Activated B cell treated with CpG ODN at 0.5 μM for 24 hours (primary cell): Measurements from ENCODE around the gene IFT57. TPM values are rescaled to one million over a fixed set of nuclear protein-coding genes. Genes with fewer than 3 reads are reported as not detected.

Experiments
- ATAC-seq: fragments of 200-7000 bp; cut with Tn5 transposase; one replicate; pipeline ENCODE4 v1.10.0; 2021; ENCODE audit warnings: low read depth, mild to moderate bottlenecking, moderate library complexity
- CTCF ChIA-PET: fragments of 350-600 bp; sonication (Branson Sonifier 250); formaldehyde crosslinking; loops from one replicate; lab custom pipeline; 2021; ENCODE audit warnings: antibody characterized with exemption; lab: Charles Lee
- POLR2A ChIA-PET: fragments of 350-600 bp; sonication (Branson Sonifier 250); formaldehyde crosslinking; loops from one replicate; lab custom pipeline; 2021; ENCODE audit warnings: antibody characterized with exemption; lab: Charles Lee
- DNase-seq: peaks from one replicate; pipeline ENCODE4 v3.0.0; 2022
- H3K27ac Mint-ChIP-seq: one replicate; pipeline ENCODE4 v1.8.0; 2020; ENCODE audit warnings: mixed read lengths
- H3K27me3 Mint-ChIP-seq: one replicate; pipeline ENCODE4 v1.8.0; 2021; ENCODE audit warnings: mixed read lengths
- H3K36me3 Mint-ChIP-seq: one replicate; pipeline ENCODE4 v1.8.0; 2021; ENCODE audit warnings: low read depth, mixed read lengths
- H3K4me1 Mint-ChIP-seq: one replicate; pipeline ENCODE4 v1.8.0; 2021; ENCODE audit warnings: mixed read lengths
- H3K4me3 Mint-ChIP-seq: one replicate; pipeline ENCODE4 v1.8.0; 2020; ENCODE audit warnings: mild to moderate bottlenecking, mixed read lengths
- H3K9me3 Mint-ChIP-seq: one replicate; pipeline ENCODE4 v1.8.0; 2020; ENCODE audit warnings: mixed read lengths
- intact Hi-C: fragments of 100-400 bp; cut with micrococcal nuclease; formaldehyde crosslinking; loops from one replicate; pipeline ENCODE4 v1.15.1; 2024
- total RNA-seq: library from RNA; stranded (reverse); gene quantifications from 2 replicates; pipeline ENCODE4 v1.2.3, GENCODE V29; 2022
- TF ChIP-seq, protein P1 (sequence below): fragments of 200-600 bp; IDR thresholded peaks from one replicate; pipeline ENCODE4 v1.8.0; 2022; ENCODE audit warnings: antibody characterized with exemption, mild to moderate bottlenecking

The IFT57 gene
- total RNA-seq, 1 donor from 2014 or later: 63.2 TPM

GRCh38 chr3:108200024-108200423 is 22.2 kb downstream of the IFT57 start:
- H3K27ac Mint-ChIP-seq: no peak overlapping the region
- CTCF ChIA-PET: no interaction called here
- peaks cover 45% of the 10 kb centered on the region for H3K4me1 Mint-ChIP-seq
- peaks cover under 1% of the 10 kb centered on the region for H3K9me3 Mint-ChIP-seq
- peaks cover 58% of the 10 kb centered on the region for H3K36me3 Mint-ChIP-seq
- intact Hi-C loops: loop anchor here (1.0 kb wide), 1 partner anchor 9 kb away; no protein-coding TSS in a partner anchor
- H3K27me3 Mint-ChIP-seq: no peaks in the 10 kb centered on the region
- TF ChIP-seq, protein P1, sequence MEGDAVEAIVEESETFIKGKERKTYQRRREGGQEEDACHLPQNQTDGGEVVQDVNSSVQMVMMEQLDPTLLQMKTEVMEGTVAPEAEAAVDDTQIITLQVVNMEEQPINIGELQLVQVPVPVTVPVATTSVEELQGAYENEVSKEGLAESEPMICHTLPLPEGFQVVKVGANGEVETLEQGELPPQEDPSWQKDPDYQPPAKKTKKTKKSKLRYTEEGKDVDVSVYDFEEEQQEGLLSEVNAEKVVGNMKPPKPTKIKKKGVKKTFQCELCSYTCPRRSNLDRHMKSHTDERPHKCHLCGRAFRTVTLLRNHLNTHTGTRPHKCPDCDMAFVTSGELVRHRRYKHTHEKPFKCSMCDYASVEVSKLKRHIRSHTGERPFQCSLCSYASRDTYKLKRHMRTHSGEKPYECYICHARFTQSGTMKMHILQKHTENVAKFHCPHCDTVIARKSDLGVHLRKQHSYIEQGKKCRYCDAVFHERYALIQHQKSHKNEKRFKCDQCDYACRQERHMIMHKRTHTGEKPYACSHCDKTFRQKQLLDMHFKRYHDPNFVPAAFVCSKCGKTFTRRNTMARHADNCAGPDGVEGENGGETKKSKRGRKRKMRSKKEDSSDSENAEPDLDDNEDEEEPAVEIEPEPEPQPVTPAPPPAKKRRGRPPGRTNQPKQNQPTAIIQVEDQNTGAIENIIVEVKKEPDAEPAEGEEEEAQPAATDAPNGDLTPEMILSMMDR: no peak
- POLR2A ChIA-PET: interaction anchor here (2.1 kb wide), 1 partner anchor 74 kb away, joined by 6 read pairs; no protein-coding TSS in a partner anchor
- ATAC-seq (no peak), DNase-seq (no peak)
- H3K4me3 Mint-ChIP-seq: no peak overlapping the region

- H3K4me1 Mint-ChIP-seq: peaks cover 12% of the 10 kb centered on the region
- H3K27ac Mint-ChIP-seq: no peak overlapping the region
- TF ChIP-seq, protein P1: no peak
- no peaks in the 10 kb centered on the region for H3K27me3 Mint-ChIP-seq
- peaks cover 68% of the 10 kb centered on the region for H3K36me3 Mint-ChIP-seq
- ATAC-seq: no peak
- no peak for DNase-seq
- H3K9me3 Mint-ChIP-seq: peaks cover 9% of the 10 kb centered on the region
- intact Hi-C loops: loop anchor here (2.0 kb wide), 1 partner anchor 15 kb away; no protein-coding TSS in a partner anchor
- ChIA-PET POLR2A (no interaction called here), CTCF (no interaction called here)
- no peak overlapping the region for H3K4me3 Mint-ChIP-seq
Measured at GRCh38 chr3:108191394-108191793, 30.8 kb downstream of the IFT57 start.

GRCh38 chr3:108190346-108190745 is 31.9 kb downstream of the IFT57 start:
- H3K27me3 Mint-ChIP-seq: no peaks in the 10 kb centered on the region
- peaks cover 71% of the 10 kb centered on the region for H3K36me3 Mint-ChIP-seq
- no peak overlapping the region for H3K27ac Mint-ChIP-seq
- ATAC-seq (no peak), DNase-seq (no peak)
- POLR2A ChIA-PET: interaction anchor here (0.6 kb wide), 1 partner anchor 49 kb away, joined by 8 read pairs; no protein-coding TSS in a partner anchor
- no peak overlapping the region for H3K4me3 Mint-ChIP-seq
- intact Hi-C loops: loop anchor here (2.0 kb wide), 1 partner anchor 14 kb away; no protein-coding TSS in a partner anchor
- H3K4me1 Mint-ChIP-seq: peaks cover 12% of the 10 kb centered on the region
- H3K9me3 Mint-ChIP-seq: peaks cover 9% of the 10 kb centered on the region
- TF ChIP-seq, protein P1: no peak
- CTCF ChIA-PET: no interaction called here

DNA sequence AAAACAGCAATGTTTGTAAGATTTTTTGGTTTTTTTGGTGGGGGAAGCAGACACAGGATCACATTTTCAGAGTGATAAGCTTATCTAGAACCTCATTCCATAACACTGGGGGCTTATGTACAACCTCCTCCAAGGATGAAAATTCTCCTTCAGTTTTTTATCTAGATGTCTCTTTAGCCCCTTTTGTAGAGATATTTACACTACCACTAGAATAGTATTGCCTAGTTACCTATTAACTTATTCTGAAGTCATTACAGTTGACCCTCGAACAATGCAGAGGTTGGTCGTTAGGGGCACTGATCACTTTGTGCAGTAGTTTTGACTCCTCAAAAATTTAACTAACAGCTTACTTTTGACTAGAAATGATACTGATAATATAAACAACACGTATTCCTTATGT is 32.8 kb downstream of the IFT57 start:
- intact Hi-C loops: no loop called here
- POLR2A ChIA-PET: interaction anchor here (0.6 to 1.6 kb wide), 3 partner anchors 48 to 100 kb away, joined by 5 to 9 read pairs (median 8); no protein-coding TSS in a partner anchor
- ATAC-seq (no peak), DNase-seq (no peak)
- CTCF ChIA-PET: interaction anchor here (0.9 kb wide), 1 partner anchor 27 kb away, joined by 3 read pairs; no protein-coding TSS in a partner anchor
- H3K9me3 Mint-ChIP-seq: peaks cover 5% of the 10 kb centered on the region
- H3K4me3 Mint-ChIP-seq: no peak overlapping the region
- TF ChIP-seq, protein P1: no peak
- peaks cover 72% of the 10 kb centered on the region for H3K36me3 Mint-ChIP-seq
- peaks cover 8% of the 10 kb centered on the region for H3K4me1 Mint-ChIP-seq
- H3K27ac Mint-ChIP-seq: peak overlapping the region; percentile 27
- H3K27me3 Mint-ChIP-seq: no peaks in the 10 kb centered on the region

- Mint-ChIP-seq H3K27ac (no peak overlapping the region), H3K4me3 (no peak overlapping the region), H3K36me3 (peaks cover 63% of the 10 kb centered on the region), H3K27me3 (no peaks in the 10 kb centered on the region), H3K4me1 (peaks cover 22% of the 10 kb centered on the region), H3K9me3 (peaks cover 4% of the 10 kb centered on the region)
- DNase-seq: no peak
- intact Hi-C loops: no loop called here
- ChIA-PET POLR2A (interaction anchor here (0.7 kb wide), 1 partner anchor 38 kb away, joined by 8 read pairs; no protein-coding TSS in a partner anchor), CTCF (no interaction called here)
- ATAC-seq: no peak
- TF ChIP-seq, protein P1: no peak
Measured at GRCh38 chr3:108185536-108185935, 36.7 kb downstream of the IFT57 start.
